Frontal cortex (tissue), 4 donors: ENCODE results near the gene NECTIN1. TPM values are rescaled to one million over a fixed set of nuclear protein-coding genes. Genes with fewer than 3 reads are reported as not detected.

Source experiments
- DNase-seq, 2 donors: peaks; one replicate each; pipeline ENCODE4 v3.0.0; 2012; ENCODE audit warnings: low spot score in 2 of 2
- FAIRE-seq: peaks from 2 replicates; lab custom pipeline; 2012; peaks lifted over from hg19 to GRCh38; lab: Jason Lieb, UNC
- total RNA-seq: library from RNA; depleted of rRNA; stranded (reverse); fragments of >200 nt; gene quantifications from one replicate; pipeline ENCODE4 v1.2.3, GENCODE V29; 2014
- donor health status: control.
- donor health status: control.
- donor health status: control.

Gene NECTIN1
- total RNA-seq, 1 donor from 2014 or later = 10.2 TPM

- DNase-seq (no peak), FAIRE-seq (no peak)
Observed at GRCh38 chr11:119659971-119660723, 68.9 kb downstream of the NECTIN1 start.

GRCh38 chr11:119652907-119653659, 75.9 kb downstream of the NECTIN1 start:
- DNase-seq = no peak
- no peak for FAIRE-seq

- no peak for DNase-seq
- no peak for FAIRE-seq
Observed at GRCh38 chr11:119651802-119652584, 77.0 kb downstream of the NECTIN1 start.

- FAIRE-seq = no peak
- no peak for DNase-seq
Observed at GRCh38 chr11:119650251-119650650, 78.7 kb downstream of the NECTIN1 start.

- no peak for FAIRE-seq
- DNase-seq = no peak
Observed at GRCh38 chr11:119647254-119647653, 81.7 kb downstream of the NECTIN1 start.

- DNase-seq = no peak
- no peak for FAIRE-seq
Observed at GRCh38 chr11:119645018-119645417, 84.0 kb downstream of the NECTIN1 start.

- no peak for DNase-seq
- FAIRE-seq = no peak
Observed at GRCh38 chr11:119644502-119644901, 84.5 kb downstream of the NECTIN1 start.

- FAIRE-seq = no peak
- DNase-seq = no peak
Observed at GRCh38 chr11:119643876-119644225, 85.1 kb downstream of the NECTIN1 start.

- FAIRE-seq = no peak
- DNase-seq = no peak
Observed at GRCh38 chr11:119643212-119643875, 85.7 kb downstream of the NECTIN1 start.

- no peak for DNase-seq
- no peak for FAIRE-seq
Observed at GRCh38 chr11:119641983-119642745, 86.8 kb downstream of the NECTIN1 start.

- no peak for DNase-seq
- no peak for FAIRE-seq
Observed at GRCh38 chr11:119640541-119640940, 88.5 kb downstream of the NECTIN1 start.

- FAIRE-seq = no peak
- no peak for DNase-seq
Observed at GRCh38 chr11:119639642-119640205, 89.3 kb downstream of the NECTIN1 start.

- DNase-seq (no peak), FAIRE-seq (no peak)
Observed at GRCh38 chr11:119638851-119639250, 90.1 kb downstream of the NECTIN1 start.

GRCh38 chr11:119637481-119637880, 91.5 kb downstream of the NECTIN1 start:
- FAIRE-seq (no peak), DNase-seq (no peak)

GRCh38 chr11:119635776-119636175, 93.2 kb downstream of the NECTIN1 start:
- FAIRE-seq = no peak
- no peak for DNase-seq

- FAIRE-seq (no peak), DNase-seq (no peak)
Observed at GRCh38 chr11:119635041-119635740, 93.8 kb downstream of the NECTIN1 start.

- DNase-seq (no peak), FAIRE-seq (no peak)
Observed at GRCh38 chr11:119634301-119634700, 94.7 kb downstream of the NECTIN1 start.

- DNase-seq = no peak
- no peak for FAIRE-seq
Observed at GRCh38 chr11:119629834-119630624, 99.0 kb downstream of the NECTIN1 start.
